Dermis blood vessel endothelial cell (primary cell): Measurements from ENCODE around the gene CYLD. TPM values are rescaled to one million over a fixed set of nuclear protein-coding genes. Genes with fewer than 3 reads are reported as not detected.

Experiments
- DNase-seq: peaks from one replicate; pipeline ENCODE4 v3.0.0; 2010
- total RNA-seq: library from RNA; depleted of rRNA; stranded (reverse); fragments of >200 nt; gene quantifications from 2 replicates; pipeline ENCODE4 v1.2.3, GENCODE V29; 2014

Gene CYLD
- total RNA-seq, 1 donor from 2014 or later, result 59.1 TPM

- no peak for DNase-seq
These were observed 47.9 kb downstream of the CYLD start for GRCh38 chr16:50789757-50790156.

GRCh38 chr16:50791522-50791921, 49.6 kb downstream of the CYLD start:
- no peak for DNase-seq

GRCh38 chr16:50796829-50797228, 54.9 kb downstream of the CYLD start:
- DNase-seq, result no peak

GRCh38 chr16:50797456-50797855, 55.6 kb downstream of the CYLD start:
- DNase-seq, result no peak

GRCh38 chr16:50800074-50800473, 58.2 kb downstream of the CYLD start:
- DNase-seq, result no peak

- no peak for DNase-seq
These were observed 59.1 kb downstream of the CYLD start for GRCh38 chr16:50801036-50801435.

GRCh38 chr16:50802000-50802399, 60.1 kb downstream of the CYLD start:
- DNase-seq, result no peak

- no peak for DNase-seq
These were observed 61.1 kb downstream of the CYLD start for GRCh38 chr16:50802961-50803360.

- DNase-seq, result no peak
These were observed 62.5 kb downstream of the CYLD start for GRCh38 chr16:50804290-50804907.

GRCh38 chr16:50806099-50807062, 64.5 kb downstream of the CYLD start:
- peak; percentile 94 for DNase-seq

GRCh38 chr16:50808929-50809538, 67.1 kb downstream of the CYLD start:
- no peak for DNase-seq

- no peak for DNase-seq
These were observed 67.7 kb downstream of the CYLD start for GRCh38 chr16:50809561-50809960.

- DNase-seq, result no peak
These were observed 68.5 kb downstream of the CYLD start for GRCh38 chr16:50810241-50810965.

- DNase-seq, result no peak
These were observed 70.2 kb downstream of the CYLD start for GRCh38 chr16:50812046-50812445.

- no peak for DNase-seq
These were observed 71.1 kb downstream of the CYLD start for GRCh38 chr16:50812876-50813466.

GRCh38 chr16:50814052-50814451, 72.2 kb downstream of the CYLD start:
- DNase-seq, result no peak

GRCh38 chr16:50814541-50814940, 72.7 kb downstream of the CYLD start:
- DNase-seq, result no peak

- DNase-seq, result no peak
These were observed 73.5 kb downstream of the CYLD start for GRCh38 chr16:50815382-50815781.

- no peak for DNase-seq
These were observed 75.1 kb downstream of the CYLD start for GRCh38 chr16:50816901-50817555.

GRCh38 chr16:50818380-50818779, 76.5 kb downstream of the CYLD start:
- DNase-seq, result no peak

- no peak for DNase-seq
These were observed 77.8 kb downstream of the CYLD start for GRCh38 chr16:50819706-50820105.

- DNase-seq, result no peak
These were observed 78.3 kb downstream of the CYLD start for GRCh38 chr16:50820225-50820624.
